DMS114 treated with DMSO at 0.1 percent for 48 hours (cell line): ENCODE results near the gene SLC25A13.

Experiments
- DNase-seq: peaks from one replicate; lab custom pipeline; 2025; ENCODE audit not compliant: unreplicated experiment; lab: John Stamatoyannopoulos, UW

SLC25A13 gene

DNA sequence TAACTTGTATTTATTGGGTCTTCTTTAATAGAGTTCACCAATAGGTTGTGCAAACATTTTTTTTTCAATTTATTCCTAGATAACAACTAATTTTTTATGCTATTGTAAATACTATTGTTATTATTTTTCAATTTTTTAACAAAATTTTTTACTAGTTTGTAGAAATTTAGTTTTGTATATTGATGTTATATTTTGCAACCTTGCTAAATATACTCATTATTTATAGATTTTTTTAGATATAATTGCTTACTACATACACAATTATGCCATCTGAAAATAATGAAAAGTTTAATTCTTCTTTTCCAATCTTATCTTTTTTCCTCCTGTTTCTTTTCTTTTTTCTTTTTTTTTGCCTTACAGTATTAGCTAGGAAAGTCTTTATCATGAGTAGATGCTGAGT, 216.9 kb downstream of the SLC25A13 start:
- no peak for DNase-seq

GRCh38 chr7:96102096-96102811, 219.6 kb downstream of the SLC25A13 start:
- DNase-seq: no peak

DNA sequence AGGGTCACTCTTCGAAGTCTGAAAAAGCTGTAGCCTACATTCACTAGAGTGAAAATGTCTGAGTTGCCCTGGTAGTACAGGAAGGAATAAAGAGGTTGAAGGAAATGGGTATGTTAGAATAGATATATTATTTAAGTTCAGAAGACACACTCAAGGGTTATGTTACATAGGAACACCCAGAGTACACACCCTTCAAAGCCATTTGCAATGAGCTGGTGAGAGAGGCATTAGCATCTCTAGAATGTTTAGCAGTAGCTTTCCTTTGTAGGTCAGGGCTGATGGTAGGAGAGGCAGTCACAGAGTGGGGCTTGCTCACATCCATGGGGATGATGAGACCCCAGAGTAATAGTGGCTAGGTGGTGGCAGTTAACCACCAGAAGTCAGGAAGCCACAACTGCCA, 221.2 kb downstream of the SLC25A13 start:
- no peak for DNase-seq

- no peak for DNase-seq
Measured at GRCh38 chr7:96097835-96098234, 224.1 kb downstream of the SLC25A13 start.

DNA sequence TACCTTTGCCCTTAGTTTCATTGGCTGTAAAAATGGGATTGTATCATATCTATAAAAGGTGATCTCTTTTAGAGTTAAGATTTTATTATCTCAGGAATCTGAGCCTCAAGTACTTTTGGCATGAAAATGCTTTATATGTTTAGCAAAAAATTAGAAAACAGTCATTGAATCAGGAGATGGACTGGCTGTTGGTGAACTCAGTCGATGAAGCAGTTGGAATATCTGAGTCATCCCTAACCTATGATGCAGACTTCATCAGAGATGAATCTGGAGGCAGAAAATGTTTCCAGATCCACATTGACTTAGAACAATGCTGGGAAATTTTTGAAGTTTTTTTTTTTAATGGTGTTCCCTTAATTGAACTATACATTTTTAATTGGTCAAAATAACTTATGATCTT, 228.5 kb downstream of the SLC25A13 start:
- no peak for DNase-seq

- no peak for DNase-seq
Measured at GRCh38 chr7:96090756-96091155, 231.1 kb downstream of the SLC25A13 start.

DNA sequence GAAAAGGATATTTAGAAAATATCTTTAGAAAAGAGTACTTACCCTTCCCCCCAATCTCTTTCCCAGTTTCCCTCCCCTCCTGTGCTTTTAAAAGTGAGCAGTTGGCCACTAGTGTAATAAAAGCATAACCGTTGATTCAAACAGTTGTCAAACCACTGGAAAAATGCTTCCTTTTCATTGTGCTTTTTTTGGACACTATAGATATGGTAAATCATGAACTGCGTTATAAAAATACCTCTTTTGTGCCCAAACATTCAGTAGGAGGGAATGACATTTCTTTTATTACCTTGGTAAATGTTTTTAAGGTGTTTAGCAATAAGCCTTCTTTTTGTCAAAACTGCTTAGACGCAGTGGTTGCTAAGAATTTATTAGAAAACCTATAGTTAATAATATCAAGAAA, 232.4 kb downstream of the SLC25A13 start:
- DNase-seq: no peak

DNA sequence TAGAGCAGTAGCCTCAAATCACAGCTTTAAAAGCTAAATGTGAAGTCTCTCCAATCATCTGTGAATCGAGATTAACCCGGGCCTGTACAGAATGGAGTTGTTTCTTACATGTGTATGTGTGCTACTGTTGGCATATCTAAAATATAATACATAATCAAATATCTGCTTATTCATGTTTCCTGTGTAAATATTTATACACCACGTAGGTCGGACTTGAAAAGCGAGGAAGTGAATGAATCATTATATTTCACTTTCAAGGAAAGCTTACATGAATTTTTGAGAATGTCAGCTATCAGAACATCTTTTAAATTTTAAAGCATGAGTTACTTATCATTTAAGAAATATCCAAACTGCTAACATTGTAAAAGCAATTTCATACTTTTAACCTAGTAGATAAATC, 233.3 kb downstream of the SLC25A13 start:
- no peak for DNase-seq

- DNase-seq: no peak
Measured at GRCh38 chr7:96085953-96086352, 235.9 kb downstream of the SLC25A13 start.

- no peak for DNase-seq
Measured at GRCh38 chr7:96084881-96085553, 236.9 kb downstream of the SLC25A13 start.

- DNase-seq: no peak
Measured at GRCh38 chr7:96080027-96080426, 241.9 kb downstream of the SLC25A13 start.

DNA sequence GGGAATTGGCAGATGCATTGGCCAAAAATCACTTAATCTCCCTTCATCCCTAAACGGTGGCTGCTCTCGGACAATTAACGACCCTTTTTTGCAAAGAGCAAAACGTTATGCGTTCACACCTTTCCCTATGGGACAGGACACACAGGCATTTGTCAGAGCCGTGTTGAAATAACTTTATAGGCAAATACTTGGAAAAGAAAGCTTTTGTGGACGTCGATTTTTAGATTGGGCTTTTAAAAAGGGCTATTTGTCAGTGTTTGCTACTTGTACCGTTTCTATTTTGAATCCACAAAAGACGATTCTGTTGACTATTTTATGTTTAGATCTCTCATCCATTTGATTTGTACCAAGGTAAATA, 245.6 kb downstream of the SLC25A13 start:
- DNase-seq: peak; percentile 12

DNA sequence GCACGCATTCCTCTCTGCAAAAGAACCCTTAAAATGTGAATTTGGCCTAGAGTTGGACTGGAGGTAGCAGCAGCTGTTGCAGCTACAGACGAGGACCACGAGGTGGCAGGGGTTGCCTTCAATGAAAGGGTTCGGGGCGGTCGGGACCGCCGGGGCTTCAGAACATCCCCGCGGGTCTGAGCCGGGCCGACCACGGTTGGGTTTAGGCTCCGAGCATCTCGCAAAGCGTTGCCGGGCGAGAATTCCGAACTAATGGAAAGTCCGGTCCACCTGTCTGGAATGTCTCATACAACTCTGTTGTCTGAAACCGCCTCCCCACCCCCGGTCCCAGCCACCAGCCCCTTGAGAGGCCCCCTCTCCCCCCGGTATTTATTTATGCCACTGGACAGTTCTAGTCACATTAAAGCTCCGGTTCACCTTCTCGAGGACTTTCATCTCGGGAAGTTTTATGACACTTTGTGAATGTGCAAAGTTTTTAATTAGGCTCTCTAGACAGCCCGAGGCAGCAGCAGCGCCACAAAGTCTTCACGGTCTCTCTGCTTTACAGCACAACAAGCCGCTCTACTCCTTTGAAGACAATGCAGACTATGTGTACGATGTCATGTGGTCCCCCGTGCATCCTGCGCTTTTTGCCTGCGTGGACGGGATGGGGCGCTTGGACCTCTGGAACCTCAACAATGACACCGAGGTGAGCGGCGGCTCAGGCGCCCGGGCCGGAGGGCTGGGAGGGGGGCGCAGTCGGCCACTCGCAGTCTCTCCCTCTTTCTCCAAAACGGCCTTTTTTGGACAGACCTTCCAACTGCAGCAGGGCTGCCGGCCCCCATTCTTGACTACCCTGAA, 246.2 kb downstream of the SLC25A13 start:
- peak; percentile 53 for DNase-seq

GRCh38 chr7:96074871-96075270, 247.0 kb downstream of the SLC25A13 start:
- no peak for DNase-seq
